Adrenal gland (tissue), 12 donors: Measurements from ENCODE around the gene KIRREL3. TPM values are rescaled to one million over a fixed set of nuclear protein-coding genes. Genes with fewer than 3 reads are reported as not detected.

Experiments
- DNase-seq, 7 donors: peaks; one replicate each; pipeline ENCODE4 v3.0.0-alpha.2; 2019 to 2020
- H3K27ac ChIP-seq, 5 donors: fragments of 200-600 bp; sonication (generic) in 4 of 5; 1 replicate in 3 of 5; 2 replicates in 2 of 5; pipeline versions ENCODE4 v1.5.1 to v1.8.0; 2016 to 2020; ENCODE audit warnings: mild to moderate bottlenecking in 1 of 5
- H3K27me3 ChIP-seq: fragments of 200-600 bp; 2 replicates; pipeline ENCODE4 v1.8.0; 2021
- H3K36me3 ChIP-seq, 2 donors: fragments of 200-600 bp; replicated peaks in 1 of 2; 1 replicate in 1 of 2; 2 replicates in 1 of 2; pipeline versions ENCODE4 v1.5.1 to v1.8.0; 2018 to 2022
- H3K4me1 ChIP-seq, 2 donors: fragments of 200-600 bp; replicated peaks in 1 of 2; 1 replicate in 1 of 2; 2 replicates in 1 of 2; pipeline versions ENCODE4 v1.5.1 to v1.8.0; 2018 to 2021
- H3K4me3 ChIP-seq, 4 donors: fragments of 200-600 bp; sonication (generic) in 3 of 4; one replicate each; pipeline ENCODE4 v1.5.1; 2016 to 2018
- H3K9me3 ChIP-seq, 3 donors: fragments of 200-600 bp; sonication (generic) in 1 of 3; replicated peaks in 1 of 3; 1 replicate in 2 of 3; 2 replicates in 1 of 3; pipeline versions ENCODE4 v1.5.1 to v1.8.0; 2016 to 2021
- CTCF ChIP-seq, 6 experiments: fragments of 450-650 bp in 4 of 6; fragments of 200-600 bp in 2 of 6; sonication (generic) in 1 of 6; IDR thresholded peaks; 1 replicate in 5 of 6; 2 replicates in 1 of 6; pipeline versions ENCODE4 v1.5.1 to v1.8.0; 2016 to 2021; ENCODE audit warnings: antibody characterized with exemption in 6 of 6, mild to moderate bottlenecking in 2 of 6, moderate library complexity in 1 of 6
- POLR2A ChIP-seq, 2 donors: fragments of 450-650 bp; IDR thresholded peaks; one replicate each; pipeline ENCODE4 v1.6.1; 2017; ENCODE audit warnings: antibody characterized with exemption in 2 of 2, mild to moderate bottlenecking in 2 of 2, moderate library complexity in 1 of 2
- WGBS, 4 donors: extraction: QIAGEN DNeasy Blood & Tissue Kit in 2 of 4; methylation state at CpG; one replicate each; pipeline versions ENCODE4 v1.1.5 to v1.1.7; 2013 to 2017; 5-methylcytosine and 5-hydroxymethylcytosine counted together
- intact Hi-C, 2 donors: fragments of 100-400 bp; cut with DNase I; formaldehyde crosslinking; loops; one replicate each; pipeline versions ENCODE4 v1.14.1 to v1.15.0; 2022 to 2023
- polyA plus RNA-seq, 3 donors: library from polyadenylated mRNA; stranded (reverse); fragments of 200-250 nt in 2 of 3; fragments of 350-450 nt in 1 of 3; fragmentation: Illumina TruSeq in 1 of 3; extraction: RNeasy Lipid Tissue Mini Kit (QIAGEN cat#74804) in 1 of 3; gene quantifications; one replicate each; pipeline ENCODE4 v1.2.3, GENCODE V29; 2013 to 2014
- total RNA-seq, 9 donors: library from RNA; depleted of rRNA in 4 of 9; stranded (reverse); fragments of >200 nt in 4 of 9; fragments of 120-200 nt in 1 of 9; fragmentation: NEBNext Ultra II Directional in 1 of 9; extraction: Animal tissue kit (Norgen Biotek cat#: 25700) in 1 of 9; gene quantifications; one replicate each; pipeline versions ENCODE4 v1.1.0 to v1.2.4, GENCODE V29; 2013 to 2023
- donor health status: healthy with polysubstance abuse.
- donor health status: Bipolar disorder and iron deficiency.
- donor health status: DM: yes; HTN: yes; CAD: no.
- donor health status: DM: no; HTN: no; CAD: no.
- donor health status: DM: no; HTN: no; CAD: no.
- donor health status: DM: yes; HTN: yes; CAD: no.

The KIRREL3 gene
- total and polyA plus RNA-seq, 12 donors: 0.07 to 4.1 (median 0.64) TPM; not detected in 1

- Histone ChIP-seq H3K27ac (no peak overlapping the region), H3K27me3 (no peaks in the 10 kb centered on the region), H3K4me1 (no peaks in the 10 kb centered on the region), H3K36me3 (no peaks in the 10 kb centered on the region), H3K4me3 (no peak overlapping the region), H3K9me3 (no peaks in the 10 kb centered on the region)
- no peak for DNase-seq
- 32 to 90% (median 78%) methylated on average over 1 of the region's 1 CpG for WGBS, 4 donors
- no peak for TF ChIP-seq CTCF (IDR thresholded peaks at IDR 0.05)
- TF ChIP-seq POLR2A (IDR thresholded peaks at IDR 0.05): no peak
- intact Hi-C loops: loop anchor here in 1 of 2 donors (5.0 kb wide), 1 partner anchor 384 kb away; no protein-coding TSS in a partner anchor
Measured at GRCh38 chr11:126608658-126609057, 391.9 kb downstream of the KIRREL3 start.

GRCh38 chr11:126607776-126608541 lies 392.6 kb downstream of the KIRREL3 start:
- Histone ChIP-seq H3K4me1 (no peaks in the 10 kb centered on the region), H3K4me3 (no peak overlapping the region), H3K9me3 (no peaks in the 10 kb centered on the region), H3K27ac (no peak overlapping the region), H3K27me3 (no peaks in the 10 kb centered on the region), H3K36me3 (no peaks in the 10 kb centered on the region)
- intact Hi-C loops: loop anchor here in 1 of 2 donors (5.0 kb wide), 1 partner anchor 384 kb away; no protein-coding TSS in a partner anchor
- no peak for DNase-seq
- TF ChIP-seq CTCF (IDR thresholded peaks at IDR 0.05): no peak
- TF ChIP-seq POLR2A (IDR thresholded peaks at IDR 0.05): no peak
- 51 to 62% (median 57%) methylated on average over 16 to 19 of the region's 19 CpGs for WGBS, 4 donors

- whole genome bisulfite sequencing, 4 donors: 7 to 12% (median 10%) methylated on average over 8 of the region's 8 CpGs
- no peaks in the 10 kb centered on the region for H3K36me3 ChIP-seq
- intact Hi-C loops: loop anchor here in 1 of 2 donors (5.0 kb wide), 1 partner anchor 385 kb away; no protein-coding TSS in a partner anchor
- TF ChIP-seq POLR2A (IDR thresholded peaks at IDR 0.05) (no peak), CTCF (IDR thresholded peaks at IDR 0.05) (peak; percentile 42 to 83 (median 66))
- H3K4me1 ChIP-seq: no peaks in the 10 kb centered on the region
- H3K9me3 ChIP-seq: no peaks in the 10 kb centered on the region
- peak; percentile 33 to 83 (median 62) for DNase-seq
- H3K4me3 ChIP-seq: no peak overlapping the region
- no peak overlapping the region for H3K27ac ChIP-seq
- H3K27me3 ChIP-seq: no peaks in the 10 kb centered on the region
Measured at GRCh38 chr11:126607374-126607773, 393.2 kb downstream of the KIRREL3 start.

GRCh38 chr11:126606484-126606883 lies 394.1 kb downstream of the KIRREL3 start:
- 39 to 65% (median 59%) methylated on average over 4 of the region's 4 CpGs for WGBS, 4 donors
- H3K4me1 ChIP-seq: no peaks in the 10 kb centered on the region
- no peaks in the 10 kb centered on the region for H3K27me3 ChIP-seq
- H3K4me3 ChIP-seq: no peak overlapping the region
- no peak overlapping the region for H3K27ac ChIP-seq
- no peak for TF ChIP-seq POLR2A (IDR thresholded peaks at IDR 0.05)
- TF ChIP-seq CTCF (IDR thresholded peaks at IDR 0.05): no peak
- no peak for DNase-seq
- H3K9me3 ChIP-seq: no peaks in the 10 kb centered on the region
- H3K36me3 ChIP-seq: no peaks in the 10 kb centered on the region
- intact Hi-C loops: loop anchor here in 1 of 2 donors (5.0 kb wide), 1 partner anchor 386 kb away; no protein-coding TSS in a partner anchor
